ENCODE data around the gene ADIPOQ. TPM values are rescaled to one million over a fixed set of nuclear protein-coding genes. Genes with fewer than 3 reads are reported as not detected.

ADIPOQ gene
- total and polyA plus RNA-seq, 12 donors = 0.39 to 47.0 (median 6.8) TPM; not detected in 1

DNA sequence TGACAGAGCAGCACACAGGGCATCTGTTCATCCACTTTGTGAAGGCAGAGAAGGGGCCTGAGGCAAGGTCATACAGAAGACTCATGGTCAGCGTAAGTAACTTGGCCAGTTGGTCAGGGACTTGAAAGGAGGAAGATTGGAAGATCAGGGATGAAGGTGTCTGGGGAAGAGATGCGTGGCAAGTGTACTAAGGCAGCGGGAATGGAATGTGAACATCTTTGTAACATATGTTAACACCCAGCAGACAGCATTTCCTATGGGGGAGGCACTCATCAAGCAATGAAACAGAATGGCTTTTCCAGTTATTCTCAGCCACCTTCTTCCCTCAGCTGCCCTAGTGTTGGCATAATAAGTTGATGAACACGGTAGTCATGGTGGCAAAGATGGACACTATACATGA lies 28.4 kb upstream of the ADIPOQ start:
- intact Hi-C loops (cut with DNase I) = no loop called here
- no peak for ATAC-seq
- H3K36me3 ChIP-seq = no peaks in the 10 kb centered on the region

DNA sequence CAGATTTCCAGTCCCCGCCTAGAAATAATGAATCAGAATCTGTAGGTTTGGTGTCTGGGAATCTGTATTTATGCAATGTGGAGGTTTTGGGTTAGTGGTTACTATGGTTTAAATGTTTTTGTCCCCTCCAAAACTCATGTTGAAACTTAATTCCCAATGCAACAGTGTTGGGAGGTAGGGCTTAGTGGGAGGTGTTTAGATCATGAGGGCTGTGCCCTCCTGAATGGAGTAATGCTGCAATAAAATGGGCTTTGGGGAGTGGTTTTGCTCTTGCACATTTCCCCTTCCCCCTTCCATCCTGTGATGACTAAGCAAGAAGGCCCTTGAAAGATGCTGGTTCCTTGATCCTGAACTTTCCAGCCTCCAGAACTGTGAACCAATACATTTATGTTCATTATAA lies 27.1 kb upstream of the ADIPOQ start:
- no peak for ATAC-seq
- H3K36me3 ChIP-seq = no peaks in the 10 kb centered on the region

More for the DNA sequence above, 28.4 kb upstream of the ADIPOQ start:
- Histone ChIP-seq H3K27ac (no peak overlapping the region), H3K27me3 (peaks cover 0 to 19% (median 6%) of the 10 kb centered on the region in 7 donors), H3K4me1 (peaks cover 0 to 6% (median 0%) of the 10 kb centered on the region in 9 donors), H3K4me3 (no peak overlapping the region), H3K9me3 (no peaks in the 10 kb centered on the region)
- no peak for DNase-seq
- TF ChIP-seq, protein P1, sequence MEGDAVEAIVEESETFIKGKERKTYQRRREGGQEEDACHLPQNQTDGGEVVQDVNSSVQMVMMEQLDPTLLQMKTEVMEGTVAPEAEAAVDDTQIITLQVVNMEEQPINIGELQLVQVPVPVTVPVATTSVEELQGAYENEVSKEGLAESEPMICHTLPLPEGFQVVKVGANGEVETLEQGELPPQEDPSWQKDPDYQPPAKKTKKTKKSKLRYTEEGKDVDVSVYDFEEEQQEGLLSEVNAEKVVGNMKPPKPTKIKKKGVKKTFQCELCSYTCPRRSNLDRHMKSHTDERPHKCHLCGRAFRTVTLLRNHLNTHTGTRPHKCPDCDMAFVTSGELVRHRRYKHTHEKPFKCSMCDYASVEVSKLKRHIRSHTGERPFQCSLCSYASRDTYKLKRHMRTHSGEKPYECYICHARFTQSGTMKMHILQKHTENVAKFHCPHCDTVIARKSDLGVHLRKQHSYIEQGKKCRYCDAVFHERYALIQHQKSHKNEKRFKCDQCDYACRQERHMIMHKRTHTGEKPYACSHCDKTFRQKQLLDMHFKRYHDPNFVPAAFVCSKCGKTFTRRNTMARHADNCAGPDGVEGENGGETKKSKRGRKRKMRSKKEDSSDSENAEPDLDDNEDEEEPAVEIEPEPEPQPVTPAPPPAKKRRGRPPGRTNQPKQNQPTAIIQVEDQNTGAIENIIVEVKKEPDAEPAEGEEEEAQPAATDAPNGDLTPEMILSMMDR (IDR thresholded peaks at IDR 0.05) = no peak
- 63 to 73% methylated on average over 4 of the region's 4 CpGs for WGBS, 2 donors

DNA sequence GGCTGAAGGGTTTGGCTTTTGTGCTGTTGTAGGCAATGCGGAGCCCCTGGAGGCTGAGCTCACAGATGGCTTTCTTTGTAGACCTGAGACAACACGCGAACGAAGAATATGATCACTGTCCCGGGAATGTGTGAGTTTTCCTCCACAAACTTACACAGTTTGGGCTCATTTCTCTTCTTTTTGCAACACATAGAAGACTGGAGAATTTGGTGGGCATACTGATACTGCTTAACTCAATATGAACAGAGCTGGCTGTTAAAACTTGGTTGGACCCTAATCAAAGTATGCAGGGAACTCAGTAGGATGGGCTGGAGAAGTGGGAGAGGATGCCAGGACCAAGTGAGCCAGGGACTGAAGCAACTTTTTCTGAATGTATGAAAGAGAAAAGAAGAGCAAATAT lies 24.0 kb upstream of the ADIPOQ start:
- TF ChIP-seq, protein P1 (IDR thresholded peaks at IDR 0.05) = no peak
- WGBS, 2 donors = 88 to 94% methylated on average over 5 of the region's 5 CpGs

More for the DNA sequence above, 27.1 kb upstream of the ADIPOQ start:
- Histone ChIP-seq H3K9me3 (no peaks in the 10 kb centered on the region), H3K4me1 (peaks cover 0 to 6% (median 0%) of the 10 kb centered on the region in 9 donors), H3K27ac (no peak overlapping the region), H3K27me3 (peaks cover 0 to 19% (median 6%) of the 10 kb centered on the region in 7 donors), H3K4me3 (no peak overlapping the region)
- WGBS, 2 donors = 96 to 97% methylated on average over 1 of the region's 1 CpG
- TF ChIP-seq, protein P1 (IDR thresholded peaks at IDR 0.05) = no peak
- intact Hi-C loops (cut with DNase I) = no loop called here
- DNase-seq = no peak

DNA sequence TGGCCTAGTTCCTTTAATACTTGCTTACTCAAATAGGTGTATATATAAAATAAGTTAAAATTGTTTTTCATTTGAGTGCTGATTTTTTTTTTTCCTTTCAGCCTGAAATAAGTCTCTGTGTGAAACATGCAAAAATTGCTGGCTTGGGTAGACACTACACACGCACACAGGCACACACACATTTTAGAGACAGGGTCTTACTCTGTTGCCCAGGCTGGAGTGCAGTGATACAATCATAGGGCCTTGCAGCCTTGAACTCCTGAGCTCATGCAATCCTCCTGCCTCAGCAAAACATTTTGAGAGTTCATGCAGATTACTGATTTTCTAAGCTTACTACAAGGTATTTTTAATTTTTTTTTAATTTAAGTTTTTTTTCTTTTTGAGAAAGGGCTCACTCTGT lies 23.6 kb upstream of the ADIPOQ start:
- H3K4me3 ChIP-seq = no peak overlapping the region
- intact Hi-C loops (cut with DNase I) = loop anchor here in 1 of 10 donors (2.0 kb wide), 1 partner anchor 204 kb away; no protein-coding TSS in a partner anchor
- ATAC-seq = no peak
- H3K9me3 ChIP-seq = no peaks in the 10 kb centered on the region
- peaks cover 0 to 6% (median 0%) of the 10 kb centered on the region in 9 donors for H3K4me1 ChIP-seq
- no peak overlapping the region for H3K27ac ChIP-seq
- 82 to 85% methylated on average over 1 of the region's 1 CpG for WGBS, 2 donors
- H3K36me3 ChIP-seq = no peaks in the 10 kb centered on the region
- peaks cover 0 to 9% (median 2%) of the 10 kb centered on the region in 7 donors for H3K27me3 ChIP-seq
- DNase-seq = no peak
- TF ChIP-seq, protein P1 (IDR thresholded peaks at IDR 0.05) = no peak

More for the DNA sequence above, 24.0 kb upstream of the ADIPOQ start:
- DNase-seq (no peak), ATAC-seq (no peak)
- Histone ChIP-seq H3K36me3 (no peaks in the 10 kb centered on the region), H3K27ac (no peak overlapping the region), H3K4me3 (no peak overlapping the region), H3K9me3 (no peaks in the 10 kb centered on the region), H3K4me1 (peaks cover 0 to 6% (median 0%) of the 10 kb centered on the region in 9 donors), H3K27me3 (peaks cover 0 to 7% (median 0%) of the 10 kb centered on the region in 7 donors)
- intact Hi-C loops (cut with DNase I) = loop anchor here in 1 of 10 donors (2.0 kb wide), 1 partner anchor 204 kb away; no protein-coding TSS in a partner anchor

All from heart right ventricle (tissue), 16 donors.